OCI-LY7 (cell line): Measurements from ENCODE around the gene FUT8.

Experiments used
- CTCF ChIP-seq: fragments of 200-600 bp; sonication (generic); conservative IDR thresholded peaks from 2 replicates; pipeline ENCODE4 v1.5.1; 2014; ENCODE audit warnings: mild to moderate bottlenecking, antibody characterized with exemption, low read length, moderate library complexity, mixed read lengths
- EZH2phosphoT487 ChIP-seq: fragments of 200-600 bp; sonication (generic); IDR thresholded peaks from 2 replicates; pipeline ENCODE4 v1.6.1; 2018; ENCODE audit warnings: low read depth, borderline replicate concordance, mild to moderate bottlenecking, mixed run types, antibody characterized with exemption, low read length, moderate library complexity, mixed read lengths

- TF ChIP-seq CTCF, result no peak
- TF ChIP-seq EZH2phosphoT487, result no peak
These were observed 316.1 kb downstream of the FUT8 start for GRCh38 chr14:65728604-65729003.
